Measurements from ENCODE around the gene LRBA.

LRBA gene

DNA sequence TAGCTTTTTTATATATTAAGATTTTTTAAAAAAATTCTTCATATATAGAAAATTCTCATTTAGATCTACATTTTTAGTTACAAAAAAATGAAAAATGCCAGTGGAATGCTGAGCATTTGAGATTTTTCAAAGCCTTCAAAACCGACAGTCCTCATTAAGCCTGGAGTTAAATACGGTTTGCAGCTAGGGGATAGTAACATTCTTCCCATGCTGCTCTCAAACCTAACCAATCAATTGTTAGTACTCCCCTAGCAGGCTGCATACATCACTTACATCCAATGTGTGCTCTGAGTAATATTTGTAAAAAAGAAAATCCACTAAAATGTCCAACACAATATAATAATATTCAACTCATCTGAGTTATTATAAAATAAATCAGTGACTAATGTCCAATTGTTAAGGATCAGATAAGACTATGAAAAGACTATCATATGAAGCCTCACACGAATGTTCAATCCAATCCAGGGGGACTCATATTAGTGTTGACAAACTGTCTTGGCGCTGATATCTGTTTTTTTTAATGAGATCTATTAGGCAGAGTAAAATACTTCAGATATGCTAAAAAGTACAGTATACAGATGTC is 660.8 kb downstream of the LRBA start:
- no peak for DNase-seq (ENCODE audit: extremely low read depth in 1 of 2, low read depth in 1 of 2)

GRCh38 chr4:150348079-150348478 is 667.0 kb downstream of the LRBA start:
- DNase-seq (ENCODE audit: extremely low read depth in 1 of 2, low read depth in 1 of 2) = no peak

DNA sequence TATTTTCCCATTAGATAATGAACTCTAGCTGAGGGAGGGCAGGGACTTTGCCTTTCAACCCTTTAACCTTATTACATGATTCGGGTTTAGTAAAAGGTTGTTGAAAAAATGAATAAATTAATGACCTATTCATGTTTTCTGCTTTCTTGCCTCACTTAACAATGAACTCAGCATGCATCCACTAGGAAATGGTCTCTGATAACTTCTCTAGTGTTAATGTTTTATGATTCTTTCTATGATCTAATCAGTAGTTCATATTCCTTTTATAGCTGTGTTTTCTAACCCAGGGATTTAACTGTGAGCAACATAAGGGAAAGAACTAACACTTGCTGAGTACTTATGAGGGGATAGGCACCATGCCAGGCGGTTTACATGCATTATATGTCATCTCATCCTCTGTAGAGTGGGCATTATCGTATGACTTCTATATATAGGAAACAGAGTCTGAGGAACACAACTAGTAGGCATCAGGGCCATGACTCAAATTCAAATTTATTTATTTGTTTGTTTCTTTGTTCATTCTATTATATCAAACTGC is 669.8 kb downstream of the LRBA start:
- no peak for DNase-seq (ENCODE audit: extremely low read depth in 1 of 2, low read depth in 1 of 2)

- no peak for DNase-seq (ENCODE audit: extremely low read depth in 1 of 2, low read depth in 1 of 2)
Observed at GRCh38 chr4:150343796-150344195, 671.3 kb downstream of the LRBA start.

- no peak for DNase-seq (ENCODE audit: extremely low read depth in 1 of 2, low read depth in 1 of 2)
Observed at GRCh38 chr4:150342945-150343344, 672.1 kb downstream of the LRBA start.

- no peak for DNase-seq (ENCODE audit: extremely low read depth in 1 of 2, low read depth in 1 of 2)
Observed at GRCh38 chr4:150337734-150338133, 677.4 kb downstream of the LRBA start.

- DNase-seq (ENCODE audit: extremely low read depth in 1 of 2, low read depth in 1 of 2) = no peak
Observed at GRCh38 chr4:150336676-150337412, 678.2 kb downstream of the LRBA start.

- no peak for DNase-seq (ENCODE audit: extremely low read depth in 1 of 2, low read depth in 1 of 2)
Observed at GRCh38 chr4:150332961-150333360, 682.1 kb downstream of the LRBA start.

DNA sequence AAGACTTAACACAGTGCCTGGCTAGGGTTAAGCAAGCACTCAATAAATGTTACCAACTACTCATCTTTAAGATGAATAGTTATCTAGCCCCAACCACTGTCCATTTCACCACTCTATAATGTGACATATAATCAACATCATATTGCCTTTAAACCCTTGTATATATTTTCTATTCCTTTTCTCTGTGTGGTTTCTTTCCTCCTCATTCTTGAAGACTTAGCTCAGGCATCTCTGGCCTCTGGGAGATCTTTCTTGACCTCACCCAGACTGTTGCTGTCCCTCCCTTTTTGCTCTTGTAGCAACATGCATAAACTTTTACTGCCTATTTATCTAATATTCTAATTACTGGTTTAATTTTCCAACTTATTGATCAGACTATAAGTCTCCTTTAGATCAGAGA is 683.0 kb downstream of the LRBA start:
- no peak for DNase-seq (ENCODE audit: extremely low read depth in 1 of 2, low read depth in 1 of 2)

DNA sequence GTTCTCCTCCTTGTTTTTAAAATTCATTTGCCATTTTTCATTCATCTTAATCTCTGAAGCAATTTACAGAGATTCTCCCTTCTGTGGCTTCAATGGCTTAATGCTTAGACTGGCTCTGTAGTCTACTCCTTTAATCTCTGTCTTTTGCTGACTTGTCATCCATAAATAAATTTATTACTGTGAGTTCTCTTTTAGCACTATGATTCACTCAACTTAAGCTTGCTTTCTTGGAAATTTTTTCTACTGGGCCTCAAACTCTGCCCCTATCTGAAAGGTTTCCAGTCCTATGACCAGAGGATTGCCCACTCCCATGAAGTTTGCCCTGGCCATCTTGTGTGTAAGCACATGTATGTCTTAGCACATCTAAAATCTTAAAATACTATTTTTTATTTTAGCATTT is 685.7 kb downstream of the LRBA start:
- DNase-seq (ENCODE audit: extremely low read depth in 1 of 2, low read depth in 1 of 2) = no peak

- DNase-seq (ENCODE audit: extremely low read depth in 1 of 2, low read depth in 1 of 2) = no peak
Observed at GRCh38 chr4:150328496-150328895, 686.6 kb downstream of the LRBA start.

DNA sequence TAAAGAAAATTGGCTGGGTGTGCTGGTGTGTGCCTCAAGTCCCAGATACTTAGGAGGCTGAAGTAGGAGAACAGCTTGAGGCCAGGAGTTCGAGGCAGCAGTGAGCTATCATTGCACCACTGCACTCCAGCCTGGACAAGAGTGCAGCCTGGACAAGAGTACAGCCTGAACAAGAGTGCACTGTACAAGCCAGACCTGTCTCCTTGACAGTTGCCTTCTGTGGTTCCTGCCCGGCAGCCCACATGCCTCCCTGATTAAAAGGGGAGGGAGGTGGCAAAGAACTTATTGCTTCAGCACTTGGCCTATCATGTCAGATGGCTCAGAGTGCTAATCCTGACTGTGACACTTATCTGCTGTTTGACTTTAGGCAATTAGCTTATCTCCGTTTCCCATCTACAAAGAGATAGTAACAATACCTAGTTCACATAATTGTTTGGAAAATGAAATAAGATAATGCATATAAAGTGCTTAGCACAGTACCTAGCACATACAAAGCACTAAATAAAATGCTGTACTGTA is 687.8 kb downstream of the LRBA start:
- DNase-seq (ENCODE audit: extremely low read depth in 1 of 2, low read depth in 1 of 2) = no peak

DNA sequence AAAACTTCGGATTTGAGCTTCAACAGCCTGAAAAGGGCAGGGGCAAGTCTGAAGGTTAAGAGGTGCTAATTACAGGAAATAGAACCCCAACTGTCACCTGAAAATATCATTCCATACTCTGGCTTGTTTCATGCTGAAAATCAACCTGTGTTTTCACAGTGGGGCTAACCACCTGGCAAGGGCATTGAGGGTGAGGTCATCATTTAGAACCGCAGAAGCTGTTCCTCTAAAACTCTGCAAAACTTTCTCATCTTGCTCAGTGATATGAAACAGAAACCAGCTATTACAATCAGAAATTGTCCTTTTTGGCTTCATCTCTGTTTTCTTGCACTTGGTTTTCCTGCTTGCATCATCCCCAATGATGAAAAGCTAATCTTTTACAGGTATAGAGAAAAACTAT is 689.2 kb downstream of the LRBA start:
- DNase-seq (ENCODE audit: extremely low read depth in 1 of 2, low read depth in 1 of 2) = no peak

DNA sequence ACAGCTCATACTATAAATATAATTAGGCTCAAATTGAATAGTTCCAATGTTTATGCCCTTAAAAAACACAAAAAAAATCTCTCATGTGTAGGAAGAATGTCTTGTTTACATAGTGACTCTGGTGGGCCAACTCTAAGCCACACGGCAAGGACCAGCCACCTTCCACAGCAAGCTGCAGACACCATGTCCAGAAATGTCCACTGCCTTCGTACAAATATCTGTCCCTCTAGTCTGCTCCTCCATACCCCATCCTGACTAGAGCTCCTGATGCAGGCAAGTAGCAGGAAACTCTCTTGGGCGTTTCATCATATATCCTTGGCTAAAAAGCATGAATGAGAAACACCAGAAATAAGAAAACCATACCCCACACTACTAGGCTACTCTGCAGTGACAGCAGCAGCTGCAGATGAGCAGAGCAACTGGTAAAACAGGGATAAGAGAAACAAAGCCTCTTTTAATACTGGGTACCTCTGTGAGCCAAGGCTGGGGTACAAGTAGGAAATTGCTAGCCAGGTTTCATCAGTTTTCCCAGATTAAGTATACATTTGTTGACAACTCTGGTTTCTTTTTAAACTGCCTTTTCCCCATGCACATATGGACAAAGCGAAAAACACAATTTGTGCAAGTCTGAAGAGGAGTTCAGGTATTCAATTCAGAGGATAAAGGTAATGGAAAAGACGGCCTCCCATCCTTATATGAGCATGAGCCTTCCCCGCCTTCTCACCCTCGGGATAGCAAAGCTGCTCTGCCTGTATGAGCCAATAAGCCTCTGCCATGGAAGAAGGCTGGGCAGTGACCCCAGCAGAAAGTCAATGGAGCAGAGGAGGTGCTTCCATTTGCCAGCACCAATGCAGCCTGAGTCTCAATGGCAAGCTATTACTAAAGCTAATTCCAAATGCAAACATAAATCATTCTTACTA is 691.4 kb downstream of the LRBA start:
- no peak for DNase-seq (ENCODE audit: extremely low read depth in 1 of 2, low read depth in 1 of 2)

GRCh38 chr4:150322646-150323045 is 692.4 kb downstream of the LRBA start:
- no peak for DNase-seq (ENCODE audit: extremely low read depth in 1 of 2, low read depth in 1 of 2)

DNA sequence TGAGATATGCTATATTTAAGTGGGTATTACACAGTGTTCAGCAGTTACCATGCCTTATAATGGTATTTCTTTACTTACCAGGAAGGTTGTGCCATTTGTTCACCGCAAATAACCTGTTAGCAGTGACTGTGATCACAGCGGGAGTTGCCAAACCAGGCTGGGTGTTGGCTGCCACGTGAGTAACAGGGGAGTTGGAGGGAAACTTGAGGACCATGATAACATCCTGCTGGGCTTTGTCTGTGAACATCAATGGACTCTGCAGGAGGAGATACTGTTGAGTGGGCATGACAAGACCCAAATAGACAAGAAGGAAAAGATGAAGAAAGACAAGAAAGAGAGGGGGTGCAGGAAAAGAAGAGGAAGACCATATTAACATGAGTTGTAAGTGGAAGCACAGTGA is 694.0 kb downstream of the LRBA start:
- no peak for DNase-seq (ENCODE audit: extremely low read depth in 1 of 2, low read depth in 1 of 2)

GRCh38 chr4:150318971-150319370 is 696.1 kb downstream of the LRBA start:
- DNase-seq (ENCODE audit: extremely low read depth in 1 of 2, low read depth in 1 of 2) = no peak

DNA sequence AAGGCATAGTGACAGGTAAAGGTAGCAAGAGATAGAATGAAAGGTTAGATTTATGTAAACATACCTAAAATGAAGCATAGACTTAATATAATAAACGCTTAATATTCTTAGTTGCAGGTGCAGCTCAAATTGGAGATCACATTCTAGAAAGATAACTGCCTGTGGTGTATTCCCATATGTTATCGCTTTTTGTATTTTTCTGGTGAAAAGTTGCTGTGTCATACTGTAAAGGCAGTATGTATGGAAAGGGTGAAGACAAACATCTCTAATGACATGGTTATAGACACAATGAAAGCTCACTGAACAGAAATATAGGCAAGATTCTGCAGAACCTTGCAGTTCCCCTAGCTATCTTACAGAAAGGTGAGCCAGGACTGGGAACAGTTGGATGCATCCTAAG is 696.6 kb downstream of the LRBA start:
- DNase-seq (ENCODE audit: extremely low read depth in 1 of 2, low read depth in 1 of 2) = no peak

DNA sequence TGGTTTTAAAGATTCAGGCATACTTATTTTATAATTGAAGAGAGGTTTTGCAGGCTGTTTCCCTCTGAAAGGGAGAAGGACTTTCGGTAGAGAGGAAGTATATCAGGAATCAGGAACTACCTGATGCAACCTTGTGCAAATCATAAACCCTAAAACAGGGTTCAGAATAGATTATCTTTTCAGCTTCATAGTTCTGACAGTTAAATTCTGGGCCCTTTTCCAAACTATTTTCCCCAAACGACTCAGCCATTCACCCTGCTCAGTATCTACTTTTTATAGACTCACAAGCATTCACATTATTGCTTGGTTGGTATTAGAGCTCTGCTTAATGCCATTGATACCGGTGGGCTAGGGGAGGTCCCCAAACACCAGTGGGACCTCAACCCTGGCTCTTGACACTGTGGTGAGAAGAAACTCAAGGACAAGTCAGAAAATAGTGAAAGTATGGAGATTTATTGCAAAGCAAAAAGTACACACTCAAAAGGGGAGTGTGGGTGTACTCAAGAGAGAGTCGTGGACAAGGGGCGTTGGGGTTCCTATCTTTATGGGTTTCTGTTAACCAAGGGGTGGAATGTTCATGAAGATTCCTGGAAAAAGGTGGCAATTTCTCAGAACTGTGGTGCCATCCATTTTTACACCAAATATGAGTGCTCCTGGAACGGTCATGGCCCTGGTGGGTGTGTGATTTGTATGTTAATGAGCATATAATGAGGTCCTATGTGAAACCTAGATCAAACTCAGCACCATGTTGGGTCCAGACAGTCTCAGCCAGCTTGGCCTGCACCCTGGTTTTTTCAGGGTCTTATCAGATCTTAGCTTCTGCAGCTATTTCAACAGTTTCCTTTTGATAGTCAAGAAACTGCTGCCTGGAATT is 698.5 kb downstream of the LRBA start:
- DNase-seq (ENCODE audit: extremely low read depth in 1 of 2, low read depth in 1 of 2) = no peak

DNA sequence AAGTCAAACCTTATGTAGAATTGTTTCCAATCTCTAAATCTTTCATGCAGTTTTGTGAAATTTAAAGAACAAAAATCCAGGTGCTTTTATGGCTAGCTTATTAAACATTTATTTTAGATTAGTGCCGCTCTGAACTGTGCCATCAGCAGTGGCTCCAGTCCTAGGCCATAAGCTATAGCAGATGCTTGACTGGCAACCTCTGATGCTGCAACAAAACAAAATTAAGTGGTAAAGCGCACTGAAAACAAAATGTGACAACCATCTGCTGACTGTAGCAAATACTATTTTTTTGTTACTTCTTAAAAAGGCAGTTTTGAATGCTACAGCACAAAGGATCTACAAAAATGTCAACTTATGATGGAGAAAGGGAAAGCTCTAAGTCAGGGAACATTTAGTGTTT is 699.4 kb downstream of the LRBA start:
- no peak for DNase-seq (ENCODE audit: extremely low read depth in 1 of 2, low read depth in 1 of 2)
